Left colon (tissue), 2 donors: ENCODE measurements around the gene STK24. TPM values are rescaled to one million over a fixed set of nuclear protein-coding genes. Genes with fewer than 3 reads are reported as not detected.
A peak's percentile ranks its signal among the peaks of the same experiment; 100 is the strongest.
"Not testable (repeated sequence)": the region's sequence is repeated elsewhere in the genome, so short reads cannot be mapped to it uniquely, and the experiment has no call there.

Experiments
- ATAC-seq: fragments of 200-7000 bp; cut with Tn5 transposase; one replicate; pipeline ENCODE4 v1.9.1; 2020; ENCODE audit warnings: mild to moderate bottlenecking, moderate library complexity
- DNase-seq, 2 donors: peaks; one replicate each; pipeline ENCODE4 v3.0.0-alpha.2; 2020
- intact Hi-C, 2 donors: fragments of 100-400 bp; cut with DNase I in 1 of 2; cut with micrococcal nuclease in 1 of 2; formaldehyde crosslinking; loops; one replicate each; pipeline versions ENCODE4 v1.11.2 to v1.14.0; 2022; cut with DNase I, micrococcal nuclease
- long read RNA-seq: library from polyadenylated mRNA; unstranded; transcript quantifications from one replicate; pipeline ENCODE4 v2.0.0, GENCODE V29; 2021
- total RNA-seq, 2 donors: library from RNA; stranded (reverse); fragmentation: NEBNext Ultra II Directional; extraction: Animal tissue kit (Norgen Biotek cat#: 25700); gene quantifications; one replicate each; pipeline ENCODE4 v1.2.1, GENCODE V29; 2021
- donor health status: DM: no; HTN: no; CAD: no.
- donor health status: DM: yes; HTN: yes; CAD: no.

STK24 gene
- 100 to 1,000 TPM; 204 to 205 TPM for total RNA-seq
- long read RNA-seq, full-length matches to known transcripts = 85 of 128 reads
- long read RNA-seq, partial matches to known transcripts = 25 of 128 reads
- long read RNA-seq, other reads (novel, unspliced or antisense) = 18 of 128 reads

DNA sequence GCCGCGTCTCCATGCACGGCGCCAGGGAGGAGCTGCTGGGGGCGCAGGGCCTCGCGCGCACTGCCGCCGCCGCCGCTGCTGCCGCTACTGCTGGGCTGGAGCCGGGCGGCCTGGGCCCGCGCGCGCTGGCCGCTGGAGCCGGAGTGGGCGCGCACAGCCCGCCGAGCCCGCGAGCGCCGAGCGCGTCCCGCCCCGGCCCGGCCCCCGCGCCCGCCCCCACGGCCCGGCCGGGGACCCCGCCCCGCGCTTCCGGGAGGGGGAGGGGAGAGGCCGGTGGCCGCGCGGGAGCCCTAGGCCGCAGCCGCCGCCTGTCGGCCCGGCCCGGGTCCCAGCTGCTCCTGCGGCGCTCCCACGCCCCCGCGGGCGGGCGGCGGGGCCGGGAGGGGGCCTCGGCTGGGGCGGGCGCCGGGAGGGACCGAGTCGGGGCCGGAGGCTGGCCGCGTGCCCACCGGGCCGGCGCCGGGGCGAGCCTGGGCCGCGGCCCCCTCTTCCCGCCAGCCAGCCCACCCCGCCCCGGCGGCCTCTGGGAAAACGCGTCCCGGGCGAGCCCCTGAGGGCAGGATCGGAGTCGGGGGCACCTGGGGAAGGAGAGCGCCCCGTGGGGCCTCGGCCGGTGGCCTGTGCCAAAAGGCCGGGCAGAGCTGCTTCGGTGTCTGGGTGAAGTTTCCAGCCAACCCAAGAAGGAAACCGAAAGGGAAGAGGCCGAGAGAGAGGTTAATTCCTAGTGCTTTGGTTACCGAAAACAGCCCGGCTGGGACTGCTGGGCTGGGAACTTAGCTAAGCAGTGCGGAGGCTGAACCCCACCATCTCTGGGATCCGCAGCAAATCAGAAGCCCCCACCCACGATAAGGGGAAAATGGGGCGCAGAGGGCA lies at the start of gene STK24:
STK24 (minus strand) TSS at position 145 of the 873 bp plus-strand sequence. CDS start 321 bp downstream, outside the sequence.
- DNase-seq = peak; percentile 68 to 76
- peak; percentile 67 for ATAC-seq
- intact Hi-C loops = no loop called here

DNA sequence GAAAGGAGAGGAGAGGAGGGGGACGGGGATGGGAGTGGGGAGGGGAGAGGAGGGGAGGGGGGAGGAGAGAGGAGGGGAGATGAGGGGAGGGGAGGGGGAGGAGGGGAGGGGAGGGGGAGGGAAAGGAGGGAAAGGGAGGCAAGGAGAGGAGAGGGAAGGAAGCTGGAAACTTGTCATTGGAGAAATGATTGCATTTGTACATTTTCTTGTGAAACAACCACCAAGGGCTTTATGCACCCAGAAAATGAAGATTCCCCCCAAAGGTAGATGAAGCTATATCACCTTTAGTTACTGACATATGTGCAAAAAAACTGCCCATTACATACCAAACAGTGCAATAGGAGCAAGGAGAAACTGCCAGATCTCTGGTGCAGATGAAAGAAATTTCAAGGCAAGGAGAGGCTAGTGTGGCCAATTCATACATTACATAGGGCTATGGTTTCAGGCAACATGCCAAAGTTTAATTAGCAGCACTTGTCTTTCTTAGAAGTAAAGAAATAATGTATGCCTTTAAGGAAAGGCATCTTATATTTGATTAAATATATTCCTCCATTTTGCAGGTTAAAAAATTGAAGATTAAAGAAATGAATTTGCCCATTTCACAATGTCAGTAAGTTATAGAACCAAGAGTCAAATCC lies 49.5 kb upstream of the STK24 start:
- DNase-seq (no peak), ATAC-seq (peak; percentile 50)
- intact Hi-C loops = no loop called here

DNA sequence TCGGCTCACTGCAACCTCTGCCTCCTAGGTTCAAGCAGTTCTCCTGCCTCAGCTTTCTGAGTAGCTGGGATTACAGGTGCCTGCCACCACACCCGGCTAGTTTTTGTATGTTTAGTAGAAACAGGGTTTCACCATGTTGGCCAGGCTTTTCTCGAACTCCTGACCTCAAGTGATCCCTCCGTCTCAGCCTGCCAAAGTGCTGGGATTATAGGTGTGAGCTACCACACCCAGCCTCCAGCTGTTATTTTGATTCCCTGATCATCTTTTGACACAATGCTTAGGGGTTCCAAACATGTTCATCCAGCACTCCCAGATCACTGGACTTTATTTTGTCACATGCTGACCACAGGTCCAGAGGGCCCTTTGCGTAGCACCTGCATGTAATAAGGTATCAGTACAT lies 47.7 kb upstream of the STK24 start:
- ATAC-seq, DNase-seq, intact Hi-C loops: not testable (repeated sequence)

DNA sequence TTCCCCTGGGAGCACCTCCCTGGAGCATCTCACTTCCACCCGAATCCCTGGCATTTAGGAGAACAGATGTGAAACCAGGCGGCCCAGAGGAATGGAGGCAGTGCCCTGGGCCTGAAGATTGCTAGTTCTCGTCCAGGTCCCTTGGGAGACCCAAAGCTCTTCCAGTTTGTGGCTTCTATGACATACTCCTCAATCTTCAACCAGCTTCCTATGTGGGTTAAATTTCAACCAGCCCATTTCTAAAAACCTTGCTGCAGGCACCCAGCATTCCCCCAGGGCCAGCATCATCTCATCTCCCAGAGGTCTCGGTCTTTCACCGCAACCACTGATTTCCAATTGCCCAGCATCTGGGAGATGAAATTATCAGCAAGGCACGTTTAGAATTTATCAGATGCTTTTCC lies 46.0 kb upstream of the STK24 start:
- intact Hi-C loops = no loop called here
- ATAC-seq (no peak), DNase-seq (no peak)

DNA sequence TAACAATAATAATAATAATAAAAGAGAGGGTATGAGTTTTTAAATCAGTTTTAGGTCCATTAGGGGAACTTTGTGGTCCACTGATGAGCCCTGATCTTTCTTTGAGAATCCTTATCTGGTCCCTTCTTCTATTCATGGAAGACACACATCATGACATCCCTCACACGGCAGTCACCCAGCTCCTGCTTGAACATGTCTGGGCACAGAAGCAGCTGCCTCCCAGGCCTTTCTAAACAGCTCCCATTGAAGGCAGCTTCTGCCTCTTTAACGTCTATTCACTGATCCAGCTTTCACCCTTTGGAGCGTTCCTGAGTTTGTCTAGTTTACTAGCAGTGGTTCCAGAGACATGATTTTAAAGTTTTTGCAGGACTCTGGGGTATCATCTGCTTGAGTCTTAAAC lies 42.6 kb upstream of the STK24 start:
- intact Hi-C loops = no loop called here
- DNase-seq = no peak
- ATAC-seq = no peak

DNA sequence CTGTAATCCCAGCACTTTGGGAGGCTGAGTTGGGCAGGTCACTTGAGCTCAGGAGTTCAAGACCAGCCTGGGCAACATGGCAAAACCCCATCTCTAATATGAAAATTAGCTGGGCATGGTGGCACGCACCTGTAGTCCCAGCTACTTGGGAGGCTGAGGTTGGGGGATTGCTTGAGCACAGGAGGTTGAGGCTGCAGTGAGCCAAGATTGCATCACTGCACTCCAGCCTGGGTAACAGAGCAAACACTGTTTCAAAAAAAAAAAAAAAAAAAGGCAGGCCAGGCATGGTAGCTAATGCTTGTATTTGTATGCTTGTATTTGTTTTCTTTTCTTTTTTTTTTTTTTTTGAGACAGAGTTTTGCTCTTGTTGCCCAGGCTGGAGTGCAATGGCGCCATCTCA lies 38.7 kb upstream of the STK24 start:
- intact Hi-C loops, ATAC-seq, DNase-seq: not testable (repeated sequence)

DNA sequence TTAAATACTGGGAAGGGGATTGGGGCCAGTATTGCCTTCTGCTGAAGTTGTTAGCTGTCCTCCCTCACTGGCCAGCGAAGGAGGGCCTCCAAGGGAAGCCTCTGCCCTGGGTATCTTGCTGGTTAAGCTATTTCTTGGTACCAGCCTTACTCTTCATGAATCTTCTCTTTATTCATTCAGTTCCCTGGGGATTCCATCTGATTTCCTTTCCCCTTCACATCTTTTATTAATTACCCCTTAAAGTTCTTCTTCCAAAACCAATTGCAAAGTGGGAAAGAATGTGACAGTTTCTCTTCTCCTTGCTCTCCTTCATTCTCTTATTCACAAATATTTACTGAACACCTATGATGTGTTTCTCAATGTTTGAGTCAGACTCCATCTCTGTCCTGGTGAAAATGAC lies 36.7 kb upstream of the STK24 start:
- ATAC-seq (no peak), DNase-seq (no peak)
- intact Hi-C loops = no loop called here

DNA sequence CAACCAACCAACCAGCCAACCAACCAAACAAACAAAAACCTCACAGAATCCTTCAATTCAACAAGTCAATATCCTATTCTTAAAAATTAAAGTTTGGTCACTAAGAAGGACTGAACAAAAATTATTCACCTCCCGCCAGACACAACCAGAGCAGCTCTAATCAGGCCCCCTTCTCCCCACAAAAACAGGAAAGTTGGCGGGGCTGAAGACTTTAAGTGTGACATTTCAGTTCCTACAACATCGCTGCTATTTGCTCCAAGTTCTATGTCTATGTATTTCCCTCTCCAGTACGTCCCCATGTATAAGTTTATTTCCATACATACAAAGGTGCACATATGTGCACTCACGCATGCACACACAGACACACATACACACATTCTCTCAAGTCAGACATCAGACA lies 32.8 kb upstream of the STK24 start:
- DNase-seq (no peak), ATAC-seq (no peak)
- intact Hi-C loops = no loop called here

DNA sequence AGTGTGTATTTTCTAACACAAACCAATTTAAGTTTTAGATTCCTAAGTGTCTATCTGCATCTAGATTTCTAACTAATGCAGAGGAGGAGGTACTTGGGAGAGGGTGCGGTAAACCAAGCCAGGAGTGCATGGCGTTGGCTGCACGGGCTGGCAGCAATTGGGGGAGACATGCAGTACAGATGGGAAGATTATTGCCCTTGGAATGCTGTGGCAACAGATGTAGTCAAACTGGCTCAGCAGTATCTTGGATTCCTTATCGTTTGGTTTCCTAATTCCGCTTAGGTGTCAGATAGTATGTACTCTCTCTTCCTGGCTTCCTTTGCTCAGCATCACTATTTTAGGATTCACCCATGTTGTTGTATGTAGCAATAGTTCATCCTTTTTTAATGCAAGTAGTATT lies 29.4 kb upstream of the STK24 start:
- DNase-seq (no peak), ATAC-seq (no peak)
- intact Hi-C loops = no loop called here

DNA sequence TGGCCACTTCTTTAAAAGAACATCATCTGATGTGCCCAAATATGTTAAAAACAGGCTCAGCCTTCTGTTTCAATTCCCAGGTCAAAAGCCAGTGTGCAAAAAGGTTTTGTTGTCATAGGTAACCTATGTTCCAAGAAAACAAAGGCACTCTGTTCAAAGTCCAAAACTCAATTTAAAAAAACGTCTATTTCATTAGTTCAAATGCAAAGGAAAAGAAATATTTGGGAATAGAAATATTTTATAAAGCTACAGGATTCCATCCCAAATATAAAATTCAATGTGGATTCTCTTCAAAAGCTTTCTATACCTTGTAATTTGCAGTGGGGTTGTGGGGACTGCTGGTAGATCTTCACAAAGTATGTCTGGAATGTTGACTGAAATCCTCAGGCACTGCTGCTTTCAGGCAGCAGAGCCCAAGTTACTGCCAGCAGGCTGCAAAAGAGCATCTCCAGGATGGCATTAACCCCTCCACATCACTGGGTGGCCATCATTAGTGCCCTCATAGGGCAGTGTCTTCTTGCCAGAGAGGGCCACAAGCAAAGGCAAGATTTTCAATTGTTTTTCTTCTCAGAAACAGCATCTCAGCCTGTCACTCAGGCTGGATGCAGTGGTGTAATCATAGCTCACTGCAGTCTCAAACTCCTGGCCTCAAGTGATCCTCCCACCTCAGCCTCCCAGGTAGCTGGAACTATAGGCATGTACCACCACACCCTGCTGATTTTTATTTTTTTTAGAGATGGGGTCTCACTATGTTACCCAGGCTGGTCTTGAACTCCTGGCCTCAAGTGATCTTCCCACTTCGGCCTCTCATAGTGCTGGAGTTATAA lies 22.8 kb upstream of the STK24 start:
- intact Hi-C loops = no loop called here
- DNase-seq = no peak
- ATAC-seq = no peak

DNA sequence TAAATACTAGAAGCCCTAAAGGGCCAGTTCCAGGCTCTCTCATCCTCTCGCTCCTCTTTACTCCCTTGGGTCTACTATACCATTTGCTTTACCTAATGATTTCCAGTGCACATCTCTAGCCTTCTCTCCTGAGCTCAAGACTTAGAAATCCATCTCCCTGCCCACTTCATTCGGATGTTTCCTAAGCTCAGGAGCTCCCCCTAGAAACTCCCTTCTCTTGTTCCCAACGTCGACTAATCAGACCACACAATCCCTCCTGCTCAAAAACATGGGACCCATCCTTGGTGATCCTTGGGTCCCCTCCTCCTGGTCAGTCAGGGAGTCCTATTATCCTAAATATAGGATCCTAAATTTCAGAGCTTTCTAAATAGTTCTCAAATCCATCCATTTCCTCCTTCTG lies 21.1 kb upstream of the STK24 start:
- intact Hi-C loops = no loop called here
- no peak for DNase-seq
- no peak for ATAC-seq

DNA sequence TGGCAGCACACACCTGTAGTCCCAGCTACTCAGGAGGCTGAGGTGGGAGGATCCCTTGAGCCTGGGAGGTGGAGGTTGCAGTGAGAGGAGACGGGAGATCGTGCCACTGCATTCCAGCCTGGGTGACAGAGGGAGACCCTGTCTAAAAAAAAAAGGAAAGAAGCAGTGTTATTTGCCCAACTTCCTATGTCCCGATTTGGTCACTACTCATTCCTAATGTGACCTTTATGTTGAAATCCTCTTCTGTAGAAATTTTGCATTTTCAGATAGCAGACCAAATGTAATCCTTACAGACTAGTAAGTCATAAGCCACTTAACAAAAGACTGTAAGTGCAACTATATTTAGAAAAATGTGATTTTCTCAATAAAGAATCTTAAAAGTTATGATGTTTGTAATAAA lies 18.2 kb upstream of the STK24 start:
- ATAC-seq = no peak
- intact Hi-C loops = no loop called here
- DNase-seq = no peak

DNA sequence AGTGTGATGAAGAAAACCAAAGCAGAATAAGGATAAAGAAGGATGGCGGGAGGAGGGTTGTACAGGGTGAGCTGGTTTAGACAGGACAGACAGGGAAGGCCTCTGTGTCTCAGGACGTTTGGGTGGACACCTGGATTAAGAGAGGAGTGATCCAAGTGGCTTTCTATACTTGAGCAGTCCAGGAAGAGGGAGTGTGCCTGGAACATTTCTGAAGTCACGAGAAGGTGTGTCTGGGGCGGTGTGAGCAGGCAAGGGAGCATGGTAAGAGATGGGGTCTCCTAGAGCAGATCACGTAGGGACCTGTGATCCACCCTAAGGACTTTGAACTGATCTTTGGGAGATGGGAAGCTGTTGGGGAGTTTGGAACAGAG lies 15.4 kb upstream of the STK24 start:
- intact Hi-C loops = no loop called here
- DNase-seq (peak in 1 of 2 donors; percentile 53), ATAC-seq (peak; percentile 90)

DNA sequence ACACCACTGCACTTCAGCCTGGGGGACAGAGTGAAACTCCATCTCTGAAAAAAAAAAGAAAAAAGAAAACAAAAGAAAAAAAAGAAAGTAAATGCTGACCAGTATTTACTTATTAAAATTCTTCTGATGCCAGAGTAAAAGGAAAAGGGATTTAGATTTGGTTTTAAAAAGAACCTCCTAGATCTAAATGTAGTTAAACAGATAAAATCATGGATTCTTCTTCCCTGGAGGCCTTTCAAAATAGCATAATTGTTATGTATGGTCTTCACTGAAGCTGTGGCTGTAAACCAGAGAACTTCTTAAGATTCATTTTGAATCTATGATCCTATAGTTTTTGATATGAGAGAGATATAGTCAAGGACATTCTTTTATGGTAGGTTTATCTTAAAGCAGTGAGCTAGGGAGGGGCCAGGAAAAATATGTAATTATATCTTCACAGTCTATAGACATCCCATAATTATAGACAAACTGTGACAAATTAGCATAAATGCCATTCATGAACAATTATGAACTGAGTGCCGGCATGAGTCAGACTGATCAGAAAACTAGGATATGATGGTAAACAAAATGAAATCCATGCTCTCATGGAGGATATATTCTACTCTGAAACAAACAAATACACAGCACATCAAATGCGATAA lies 14.9 kb upstream of the STK24 start:
- DNase-seq (no peak), ATAC-seq (peak; percentile 74)
- intact Hi-C loops = no loop called here

DNA sequence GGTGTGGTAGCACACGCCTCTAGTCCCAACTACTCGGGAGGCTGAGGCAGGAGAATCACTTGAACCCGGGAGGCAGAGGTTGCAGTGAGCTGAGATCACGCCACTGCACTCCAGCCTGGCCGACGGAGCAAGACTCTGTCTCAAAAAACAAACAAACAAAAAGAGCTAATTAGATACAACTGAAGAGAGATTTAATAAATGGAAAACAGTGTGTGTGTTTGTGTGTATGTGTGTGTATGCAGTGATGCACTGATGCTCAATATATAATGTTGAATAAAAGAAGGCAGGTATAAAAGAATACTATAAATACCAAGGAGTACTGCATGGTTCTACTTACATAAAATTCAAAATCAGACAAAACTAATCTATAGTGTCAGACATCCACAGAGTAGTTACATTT lies 13.6 kb upstream of the STK24 start:
- intact Hi-C loops, ATAC-seq: not testable (repeated sequence)

DNA sequence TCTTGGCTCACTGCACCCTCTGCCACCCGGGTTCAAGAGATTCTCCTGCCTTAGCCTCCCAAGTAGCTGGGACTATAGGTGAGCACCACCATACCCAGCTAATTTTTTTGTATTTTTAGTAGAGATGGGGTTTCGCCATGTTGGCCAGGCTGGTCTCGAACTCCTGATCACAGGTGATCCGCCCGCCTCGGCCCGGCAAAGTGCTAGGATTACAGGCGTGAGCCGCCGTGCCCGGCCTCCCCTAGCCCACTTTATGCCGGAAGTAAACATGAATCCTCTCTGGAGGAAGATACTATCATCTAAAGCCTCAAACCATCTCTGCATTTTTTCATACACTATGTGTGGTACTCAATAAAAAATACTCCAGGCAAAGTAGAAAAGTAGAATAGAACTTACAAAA lies 12.6 kb upstream of the STK24 start:
- DNase-seq, intact Hi-C loops, ATAC-seq: not testable (repeated sequence)

More for the DNA sequence above, 13.6 kb upstream of the STK24 start:
- not testable (repeated sequence) for DNase-seq

DNA sequence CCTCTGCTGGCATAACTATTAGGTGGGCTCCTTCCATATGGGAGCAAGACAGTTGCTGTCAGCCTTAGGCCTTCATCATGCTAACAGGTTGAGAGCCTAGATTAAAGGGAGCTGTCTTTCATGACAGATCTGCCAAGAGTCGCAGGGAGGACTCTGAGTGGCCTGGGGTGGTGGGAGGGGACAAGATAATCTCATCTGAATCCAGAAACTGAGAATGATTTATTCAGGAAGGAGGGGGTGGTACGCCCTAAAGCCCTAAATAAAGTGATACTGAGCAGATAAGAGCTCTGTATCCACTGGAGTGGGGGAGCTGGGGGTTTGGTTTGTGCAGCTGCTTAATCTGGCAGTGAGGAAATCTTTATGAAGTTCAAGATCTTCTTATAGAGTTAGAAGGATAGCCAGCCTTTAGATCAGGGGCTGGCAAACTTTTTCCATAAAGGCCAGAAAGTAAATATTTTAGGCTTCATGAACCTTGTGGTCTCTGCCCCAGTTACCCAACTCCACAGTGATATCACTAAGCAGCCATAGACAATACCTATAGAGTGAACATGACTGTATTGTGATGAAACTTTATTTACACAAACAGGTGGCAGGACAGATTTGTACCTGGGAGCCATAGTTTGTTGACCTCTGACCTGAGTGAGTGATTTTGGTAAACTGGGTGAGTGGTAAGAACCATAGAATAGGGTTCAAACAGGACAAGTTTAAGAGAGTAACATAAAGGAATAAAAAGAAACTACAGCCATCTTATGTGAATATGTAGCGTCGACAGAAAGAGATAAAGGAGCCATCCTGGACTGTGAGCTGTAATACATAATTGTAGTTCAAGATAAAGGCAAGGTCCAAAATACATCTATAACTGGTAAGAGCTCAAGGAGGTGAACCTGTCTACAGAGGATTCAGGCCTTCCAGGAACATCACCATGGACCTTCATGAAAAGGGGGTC lies 9.8 kb upstream of the STK24 start:
- DNase-seq = no peak
- intact Hi-C loops = no loop called here
- ATAC-seq = peak; percentile 21

DNA sequence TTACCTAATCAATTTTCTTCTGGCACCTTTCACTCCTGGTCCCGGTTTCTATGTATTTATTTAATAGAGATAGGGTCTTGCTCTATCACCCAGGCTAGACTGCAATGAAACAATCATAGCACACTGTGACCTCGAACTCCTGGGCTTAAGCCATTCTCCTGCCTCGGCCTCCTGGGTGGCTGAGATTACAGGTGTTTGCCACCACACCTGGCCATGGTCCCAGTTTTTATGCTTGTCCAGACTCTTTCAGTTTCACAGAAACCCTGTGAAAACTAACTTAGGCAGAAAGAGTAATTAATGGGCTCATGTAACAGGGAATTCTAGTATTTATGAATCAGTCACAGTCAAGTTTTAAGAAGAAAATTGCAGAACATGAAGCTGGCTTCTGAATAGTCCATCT lies 9.0 kb upstream of the STK24 start:
- intact Hi-C loops = no loop called here
- ATAC-seq = peak; percentile 23

More for the DNA sequence above, 9.0 kb upstream of the STK24 start:
- DNase-seq = no peak
